Caco-2 (cell line): ENCODE measurements around the gene A1CF. TPM values are rescaled to one million over a fixed set of nuclear protein-coding genes. Genes with fewer than 3 reads are reported as not detected.
"Not testable (repeated sequence)": the region's sequence is repeated elsewhere in the genome, so short reads cannot be mapped to it uniquely, and the experiment has no call there.

ENCODE experiments used
- BruUV-seq: library from RNA; stranded (reverse); fragments of 400-500 nt; replicated peaks from 2 replicates; lab custom pipeline; 2021; lab: Mats Ljungman, UMichigan
- CTCF ChIA-PET: fragments of 300-600 bp; sonication (Branson Sonifier 250); formaldehyde crosslinking; loops from one replicate; lab custom pipeline; 2022; ENCODE audit warnings: antibody characterized with exemption; lab: Charles Lee
- POLR2A ChIA-PET: fragments of 300-600 bp; sonication (Branson Sonifier 250); formaldehyde crosslinking; loops from one replicate; lab custom pipeline; 2022; ENCODE audit warnings: antibody characterized with exemption; lab: Charles Lee
- DNase-seq, 2 experiments: peaks; one replicate each; pipeline versions ENCODE4 v3.0.0 to v3.0.0-alpha.2; 2020 to 2022
- H3K27me3 ChIP-seq: replicated peaks from 2 replicates; pipeline ENCODE4 v1.6.0; 2011; ENCODE audit warnings: low read length; ENCODE audit not compliant: control insufficient read depth, insufficient read depth
- H3K36me3 ChIP-seq: 2 replicates; pipeline ENCODE4 v1.5.1; 2011; ENCODE audit warnings: low read length; ENCODE audit not compliant: control insufficient read depth, insufficient read depth
- H3K4me1 ChIP-seq: fragments of 250-450 bp; sonication (Bioruptor Pico); 2 replicates; pipeline ENCODE4 v1.5.1; 2020; ENCODE audit warnings: mild to moderate bottlenecking
- H3K4me3 ChIP-seq: 2 replicates; pipeline ENCODE4 v1.5.1; 2011; ENCODE audit warnings: low read depth, mild to moderate bottlenecking, control low read depth, low read length
- H3K9me3 ChIP-seq: fragments of 250-450 bp; sonication (Bioruptor Pico); 2 replicates; pipeline ENCODE4 v1.5.1; 2020; ENCODE audit warnings: mild to moderate bottlenecking, moderate library complexity
- H3K27ac Mint-ChIP-seq: one replicate; pipeline ENCODE4 v1.8.0; 2022; ENCODE audit warnings: mixed read lengths; ENCODE audit not compliant: unreplicated experiment
- H3K27me3 Mint-ChIP-seq: one replicate; pipeline ENCODE4 v1.8.0; 2022; ENCODE audit warnings: mixed read lengths; ENCODE audit not compliant: insufficient read depth, unreplicated experiment
- H3K36me3 Mint-ChIP-seq: one replicate; pipeline ENCODE4 v1.8.0; 2022; ENCODE audit warnings: mild to moderate bottlenecking, mixed read lengths; ENCODE audit not compliant: insufficient read depth, unreplicated experiment
- H3K4me1 Mint-ChIP-seq: one replicate; pipeline ENCODE4 v1.8.0; 2022; ENCODE audit warnings: low read depth, mixed read lengths; ENCODE audit not compliant: unreplicated experiment
- H3K4me3 Mint-ChIP-seq: one replicate; pipeline ENCODE4 v1.8.0; 2022; ENCODE audit warnings: mild to moderate bottlenecking, moderate library complexity, mixed read lengths; ENCODE audit not compliant: unreplicated experiment
- H3K9me3 Mint-ChIP-seq: one replicate; pipeline ENCODE4 v1.8.0; 2022; ENCODE audit warnings: mixed read lengths; ENCODE audit not compliant: unreplicated experiment
- intact Hi-C: fragments of 100-400 bp; cut with micrococcal nuclease; formaldehyde crosslinking; loops from one replicate; pipeline ENCODE4 v1.10.0; 2022; ENCODE audit not compliant: unreplicated experiment
- total RNA-seq: library from RNA; stranded (reverse); gene quantifications from 2 replicates; pipeline ENCODE4 v1.2.3, GENCODE V29; 2022

The A1CF gene
- total RNA-seq, 1 experiment from 2014 or later, result 29.9 TPM

DNA sequence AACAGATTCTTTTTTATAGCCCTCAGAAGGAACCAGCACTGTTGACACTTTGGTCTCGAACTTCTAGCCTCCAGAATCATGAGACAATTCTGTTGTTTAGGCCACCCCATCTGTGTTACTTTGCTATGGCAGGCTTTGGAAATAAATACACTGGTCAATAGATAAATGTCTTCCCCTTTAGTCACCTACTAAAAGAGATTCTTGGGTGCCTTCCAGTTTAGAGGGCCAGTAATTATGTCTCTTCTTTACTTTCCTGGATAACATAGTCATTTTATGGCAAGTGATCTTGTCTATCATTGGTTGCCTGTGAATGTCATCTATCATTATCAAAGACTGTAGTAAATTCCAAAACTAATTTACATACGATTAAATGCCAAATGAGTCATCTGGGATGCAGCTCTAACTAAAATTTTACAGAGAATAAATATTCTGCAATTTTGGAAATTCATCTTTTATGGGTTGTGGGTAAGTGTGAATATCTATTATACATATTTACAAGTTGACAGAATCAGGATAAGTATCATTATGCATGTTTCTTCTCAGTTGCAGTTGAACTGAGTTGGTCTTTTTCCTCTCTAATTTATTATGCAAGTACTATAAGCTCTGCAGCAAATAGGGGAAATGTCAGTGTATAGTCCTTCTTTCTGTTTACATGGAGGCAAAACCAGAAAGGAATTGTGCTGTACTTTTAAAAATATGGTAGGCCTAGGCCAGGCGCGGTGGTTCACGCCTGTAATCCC lies 118.5 kb downstream of the A1CF start:
- H3K4me3 ChIP-seq, H3K4me1 ChIP-seq, POLR2A ChIA-PET, H3K4me3 Mint-ChIP-seq, CTCF ChIA-PET, H3K9me3 Mint-ChIP-seq, H3K27ac Mint-ChIP-seq, intact Hi-C loops, H3K36me3 ChIP-seq, H3K27me3 Mint-ChIP-seq, H3K9me3 ChIP-seq, H3K27me3 ChIP-seq, BruUV-seq, DNase-seq, H3K36me3 Mint-ChIP-seq: not testable (repeated sequence)
- H3K4me1 Mint-ChIP-seq, result peaks cover 13% of the 10 kb centered on the region

Other genes with a start within 250 kb of the A1CF start
- 8.8 and 9.4 TPM in 2 replicates for gene ASAH2B, start 145.7 kb downstream of the A1CF start, total RNA-seq
- 0.09 and 0.12 TPM in 2 replicates for gene PRKG1, start 188.9 kb upstream of the A1CF start, total RNA-seq